Measurements from ENCODE around the gene BAZ2B.

Gene BAZ2B

DNA sequence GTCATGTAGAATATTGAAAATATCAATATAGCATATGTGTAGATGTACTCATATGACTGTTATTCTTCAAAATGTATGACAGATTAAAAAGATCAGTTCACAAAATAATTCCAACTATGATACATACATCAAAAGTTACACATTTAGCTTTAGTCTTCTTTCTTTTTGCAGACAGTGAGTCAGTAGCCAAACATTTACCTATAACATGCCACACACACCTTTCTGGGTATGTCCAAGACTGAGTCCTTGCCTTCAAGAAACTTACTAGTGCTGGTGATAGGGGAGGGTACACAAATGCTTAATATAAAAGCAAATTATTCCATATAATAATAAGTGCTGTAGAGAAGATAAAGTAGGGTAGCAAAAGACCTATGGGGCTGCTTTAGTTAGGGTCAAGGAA, 176.9 kb downstream of the BAZ2B start:
- TF ChIP-seq, protein P1, sequence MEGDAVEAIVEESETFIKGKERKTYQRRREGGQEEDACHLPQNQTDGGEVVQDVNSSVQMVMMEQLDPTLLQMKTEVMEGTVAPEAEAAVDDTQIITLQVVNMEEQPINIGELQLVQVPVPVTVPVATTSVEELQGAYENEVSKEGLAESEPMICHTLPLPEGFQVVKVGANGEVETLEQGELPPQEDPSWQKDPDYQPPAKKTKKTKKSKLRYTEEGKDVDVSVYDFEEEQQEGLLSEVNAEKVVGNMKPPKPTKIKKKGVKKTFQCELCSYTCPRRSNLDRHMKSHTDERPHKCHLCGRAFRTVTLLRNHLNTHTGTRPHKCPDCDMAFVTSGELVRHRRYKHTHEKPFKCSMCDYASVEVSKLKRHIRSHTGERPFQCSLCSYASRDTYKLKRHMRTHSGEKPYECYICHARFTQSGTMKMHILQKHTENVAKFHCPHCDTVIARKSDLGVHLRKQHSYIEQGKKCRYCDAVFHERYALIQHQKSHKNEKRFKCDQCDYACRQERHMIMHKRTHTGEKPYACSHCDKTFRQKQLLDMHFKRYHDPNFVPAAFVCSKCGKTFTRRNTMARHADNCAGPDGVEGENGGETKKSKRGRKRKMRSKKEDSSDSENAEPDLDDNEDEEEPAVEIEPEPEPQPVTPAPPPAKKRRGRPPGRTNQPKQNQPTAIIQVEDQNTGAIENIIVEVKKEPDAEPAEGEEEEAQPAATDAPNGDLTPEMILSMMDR (IDR thresholded peaks at IDR 0.05; ENCODE audit: borderline replicate concordance, insufficient read depth, low read depth, low read length), result no peak

DNA sequence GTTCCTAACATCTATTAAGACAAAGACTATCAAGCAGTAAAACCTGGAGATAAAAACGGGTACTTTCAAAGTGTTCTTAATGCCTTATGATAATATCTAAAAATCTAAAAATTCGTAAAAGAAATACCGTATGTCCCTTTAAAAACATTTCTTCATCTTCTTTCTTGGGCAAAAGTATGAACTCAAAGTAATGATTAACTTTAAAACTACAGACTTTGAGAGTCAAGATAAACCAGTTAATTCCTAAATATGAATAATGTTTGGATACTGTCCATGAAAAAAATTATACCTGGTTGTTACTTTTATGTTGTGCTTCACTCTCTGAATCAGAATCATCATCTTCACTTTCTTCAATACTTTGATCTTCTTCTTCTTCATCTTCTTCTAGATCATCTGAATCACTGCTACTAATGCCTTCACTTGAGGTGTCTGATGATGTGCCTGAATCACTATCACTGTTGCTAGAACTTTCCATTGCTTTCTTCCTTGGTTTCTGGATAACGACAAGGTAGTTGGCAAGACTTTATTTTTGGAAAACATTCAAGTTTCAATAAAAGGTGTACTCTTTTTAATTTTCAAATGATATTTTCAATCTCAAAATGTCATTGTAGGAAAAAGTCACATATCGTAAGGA, 177.5 kb downstream of the BAZ2B start:
- no peak overlapping the region for H3K4me3 ChIP-seq (ENCODE audit: low read depth, low read length)
- TF ChIP-seq, protein P1 (IDR thresholded peaks at IDR 0.05; ENCODE audit: borderline replicate concordance, insufficient read depth, low read depth, low read length), result no peak

More for the DNA sequence above, 176.9 kb downstream of the BAZ2B start:
- H3K4me3 ChIP-seq (ENCODE audit: low read depth, low read length), result no peak overlapping the region

GRCh38 chr2:159438284-159438683, 178.1 kb downstream of the BAZ2B start:
- TF ChIP-seq, protein P1 (IDR thresholded peaks at IDR 0.05; ENCODE audit: borderline replicate concordance, insufficient read depth, low read depth, low read length), result no peak
- H3K4me3 ChIP-seq (ENCODE audit: low read depth, low read length), result no peak overlapping the region

GRCh38 chr2:159432610-159433009, 183.7 kb downstream of the BAZ2B start:
- TF ChIP-seq, protein P1 (IDR thresholded peaks at IDR 0.05; ENCODE audit: borderline replicate concordance, insufficient read depth, low read depth, low read length), result no peak
- H3K4me3 ChIP-seq (ENCODE audit: low read depth, low read length), result no peak overlapping the region

DNA sequence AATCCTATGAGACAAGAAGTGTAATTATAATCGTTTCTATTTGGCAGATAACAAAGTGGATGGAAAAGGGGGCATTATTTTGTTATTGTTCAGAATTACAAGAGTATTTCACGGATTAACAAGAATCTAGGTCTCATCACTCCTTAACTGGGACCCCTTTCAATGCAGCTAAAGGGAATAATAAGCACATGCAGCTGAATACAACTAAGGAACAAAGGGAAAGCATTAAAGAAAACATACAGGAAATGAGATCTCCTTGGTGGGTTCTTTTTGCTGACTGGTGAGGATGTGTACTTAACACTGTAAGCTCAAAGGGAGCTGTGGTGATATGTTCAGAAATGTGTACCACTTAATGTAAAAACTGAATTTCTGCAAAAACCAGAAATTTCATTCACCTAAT, 189.3 kb downstream of the BAZ2B start:
- TF ChIP-seq, protein P1 (IDR thresholded peaks at IDR 0.05; ENCODE audit: borderline replicate concordance, insufficient read depth, low read depth, low read length), result no peak
- no peak overlapping the region for H3K4me3 ChIP-seq (ENCODE audit: low read depth, low read length)

GRCh38 chr2:159419403-159419802, 196.9 kb downstream of the BAZ2B start:
- no peak overlapping the region for H3K4me3 ChIP-seq (ENCODE audit: low read depth, low read length)
- TF ChIP-seq, protein P1 (IDR thresholded peaks at IDR 0.05; ENCODE audit: borderline replicate concordance, insufficient read depth, low read depth, low read length), result no peak

DNA sequence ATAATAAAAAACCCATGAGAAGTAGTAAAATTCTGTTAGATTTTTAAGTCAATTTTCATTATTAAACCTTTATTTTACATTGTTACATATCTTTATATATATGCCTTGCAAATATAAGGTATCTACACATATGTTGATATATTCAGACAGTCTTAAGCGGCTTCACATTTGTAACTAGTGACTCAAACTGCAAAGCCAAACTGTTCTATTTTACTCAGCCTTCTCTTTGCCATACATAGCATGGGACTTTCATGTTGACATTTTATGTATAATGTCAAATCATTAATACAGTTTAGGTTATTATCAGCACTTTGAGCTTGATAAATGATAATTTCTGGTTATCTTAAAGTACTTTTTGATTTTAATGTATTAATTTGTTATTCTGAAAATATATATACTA, 204.9 kb downstream of the BAZ2B start:
- TF ChIP-seq, protein P1 (IDR thresholded peaks at IDR 0.05; ENCODE audit: borderline replicate concordance, insufficient read depth, low read depth, low read length), result no peak
- H3K4me3 ChIP-seq (ENCODE audit: low read depth, low read length), result no peak overlapping the region
